Islet precursor cell (in vitro differentiated cells): ENCODE measurements around the gene JAGN1.
"Not testable (repeated sequence)": the region's sequence is repeated elsewhere in the genome, so short reads cannot be mapped to it uniquely, and the experiment has no call there.

Experiments used
- DNase-seq: peaks from one replicate; pipeline ENCODE4 v3.0.0-alpha.2; 2018

JAGN1 gene

GRCh38 chr3:9918261-9919038 is 28.0 kb downstream of the JAGN1 start:
- DNase-seq = no peak

- no peak for DNase-seq
Measured at GRCh38 chr3:9928158-9928557, 37.7 kb downstream of the JAGN1 start.

GRCh38 chr3:9930804-9931418 is 40.5 kb downstream of the JAGN1 start:
- no peak for DNase-seq

- no peak for DNase-seq
Measured at GRCh38 chr3:9932535-9932842, 42.1 kb downstream of the JAGN1 start.

GRCh38 chr3:9932843-9933560 is 42.6 kb downstream of the JAGN1 start:
- DNase-seq = peak; percentile 93

GRCh38 chr3:9933561-9934234 is 43.3 kb downstream of the JAGN1 start, which contains the start of gene CRELD1:
CRELD1 (plus strand) TSS chr3:9933834; CDS start chr3:9934439, 605 bp downstream.
- DNase-seq = peak; percentile 96

- no peak for DNase-seq
Measured at GRCh38 chr3:9934235-9934621, 43.8 kb downstream of the JAGN1 start.

- no peak for DNase-seq
Measured at GRCh38 chr3:9934993-9935392, 44.6 kb downstream of the JAGN1 start.

GRCh38 chr3:9935966-9936510 is 45.6 kb downstream of the JAGN1 start:
- no peak for DNase-seq

GRCh38 chr3:9937486-9938238 is 47.3 kb downstream of the JAGN1 start:
- no peak for DNase-seq

- DNase-seq = no peak
Measured at GRCh38 chr3:9938966-9939365, 48.6 kb downstream of the JAGN1 start.

- not testable (repeated sequence) for DNase-seq
Measured at GRCh38 chr3:9939906-9940305, 49.5 kb downstream of the JAGN1 start.

- no peak for DNase-seq
Measured at GRCh38 chr3:9940746-9941145, 50.3 kb downstream of the JAGN1 start.

- DNase-seq = no peak
Measured at GRCh38 chr3:9942164-9942563, 51.8 kb downstream of the JAGN1 start.

- no peak for DNase-seq
Measured at GRCh38 chr3:9942934-9943690, 52.7 kb downstream of the JAGN1 start.
